Gastrocnemius medialis (tissue), 4 donors: Measurements from ENCODE around the gene PLCXD3. TPM values are rescaled to one million over a fixed set of nuclear protein-coding genes. Genes with fewer than 3 reads are reported as not detected.
A peak's percentile ranks its signal among the peaks of the same experiment; 100 is the strongest.

Experiments
- ATAC-seq, 2 donors: fragments of 150-250 bp; one replicate each; pipeline ENCODE4 v1.9.1; 2016
- DNase-seq, 2 donors: peaks; one replicate each; pipeline ENCODE4 v3.0.0-alpha.2; 2019
- H3K27ac ChIP-seq, 4 donors: fragments of 200-600 bp; sonication (generic); 1 replicate in 1 of 4; 2 replicates in 3 of 4; pipeline ENCODE4 v1.5.1; 2016 to 2018; ENCODE audit warnings: mild to moderate bottlenecking in 2 of 4, moderate library complexity in 1 of 4
- H3K27me3 ChIP-seq, 3 donors: fragments of 200-600 bp; sonication (generic) in 2 of 3; 1 replicate in 1 of 3; 2 replicates in 2 of 3; pipeline versions ENCODE4 v1.5.1 to v1.6.0; 2016 to 2019; ENCODE audit warnings: mild to moderate bottlenecking in 1 of 3, moderate library complexity in 1 of 3
- H3K36me3 ChIP-seq, 2 donors: fragments of 200-600 bp; sonication (generic) in 1 of 2; one replicate each; pipeline ENCODE4 v1.5.1; 2017 to 2018
- H3K4me1 ChIP-seq, 2 donors: fragments of 200-600 bp; sonication (generic) in 1 of 2; one replicate each; pipeline ENCODE4 v1.5.1; 2016 to 2017; ENCODE audit warnings: mild to moderate bottlenecking in 2 of 2
- H3K4me3 ChIP-seq, 4 donors: fragments of 200-600 bp; sonication (generic) in 3 of 4; 1 replicate in 1 of 4; 2 replicates in 3 of 4; pipeline ENCODE4 v1.5.1; 2016 to 2019; ENCODE audit warnings: mild to moderate bottlenecking in 2 of 4
- H3K9me3 ChIP-seq, 3 donors: fragments of 200-600 bp; sonication (generic) in 2 of 3; 1 replicate in 1 of 3; 2 replicates in 2 of 3; pipeline ENCODE4 v1.5.1; 2016 to 2019
- POLR2A ChIP-seq, 2 donors: fragments of 450-650 bp; IDR thresholded peaks; one replicate each; pipeline ENCODE4 v1.6.1; 2017; ENCODE audit warnings: antibody characterized with exemption in 2 of 2, mild to moderate bottlenecking in 2 of 2, moderate library complexity in 2 of 2
- in situ Hi-C, 4 donors: fragments of 200-750 bp; cut with MboI; loops; one replicate each; pipeline versions ENCODE4 v1.15.0 to v1.8.0; 2017; ENCODE audit warnings: low sequenced_read_pairs in 4 of 4
- intact Hi-C: fragments of 100-400 bp; cut with DNase I; formaldehyde crosslinking; loops from one replicate; pipeline ENCODE4 v1.15.1; 2023; ENCODE audit warnings: low total_unique reads
- total RNA-seq, 4 donors: library from RNA; depleted of rRNA; stranded (reverse); fragments of >200 nt; gene quantifications; one replicate each; pipeline versions ENCODE4 v1.1.0 to v1.2.3, GENCODE V29; 2016
- TF ChIP-seq, protein P1 (sequence below), 5 experiments: fragments of 450-650 bp in 3 of 5; fragments of 200-600 bp in 2 of 5; sonication (generic) in 2 of 5; IDR thresholded peaks in 4 of 5; conservative IDR thresholded peaks in 1 of 5; 1 replicate in 4 of 5; 2 replicates in 1 of 5; pipeline ENCODE4 v1.5.1; 2016 to 2019; ENCODE audit warnings: antibody characterized with exemption in 5 of 5, mild to moderate bottlenecking in 3 of 5, moderate library complexity in 3 of 5

PLCXD3 gene
- total RNA-seq, 4 donors from 2014 or later, result 0.49 to 1.2 (median 0.64) TPM

DNA sequence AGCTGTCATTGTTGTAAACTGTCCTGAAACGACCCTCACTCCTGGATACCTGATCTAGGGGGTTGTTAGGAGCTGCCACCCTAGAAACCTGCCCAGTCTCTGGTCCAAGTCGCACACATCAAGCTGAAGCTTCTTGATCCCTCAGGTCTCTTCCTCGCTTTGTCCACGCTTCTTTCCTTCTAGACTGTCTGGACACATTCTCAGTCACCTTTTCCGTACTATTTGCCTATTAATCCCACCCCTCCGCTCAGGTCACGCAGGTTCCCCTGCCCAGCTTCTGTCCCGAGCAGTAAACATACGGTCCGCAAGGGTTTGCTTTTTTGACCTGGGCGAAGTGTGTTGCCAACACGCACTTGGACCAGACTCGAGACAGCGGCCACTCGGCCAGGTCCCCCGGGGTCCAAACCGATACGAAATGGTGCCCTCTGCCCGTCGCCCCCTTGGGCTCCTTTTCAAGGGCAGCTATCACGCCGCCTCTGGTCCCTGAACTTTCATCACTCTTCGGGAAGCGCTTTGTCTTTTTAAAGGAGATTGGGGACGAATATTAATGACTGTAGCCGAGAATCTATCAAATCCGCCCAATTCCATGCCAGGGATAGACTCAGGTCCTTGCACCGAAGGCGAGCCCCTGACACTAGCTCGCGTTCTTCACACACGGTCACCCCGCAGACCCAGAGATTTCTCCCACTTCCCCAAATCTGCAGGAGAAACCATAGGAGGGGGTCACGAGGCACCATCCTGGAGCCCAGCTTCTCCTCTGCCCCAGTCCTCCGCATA, 814 bp downstream of the PLCXD3 start:
- ATAC-seq, result no peak
- in situ Hi-C loops, result no loop called here
- no peak for DNase-seq

DNA sequence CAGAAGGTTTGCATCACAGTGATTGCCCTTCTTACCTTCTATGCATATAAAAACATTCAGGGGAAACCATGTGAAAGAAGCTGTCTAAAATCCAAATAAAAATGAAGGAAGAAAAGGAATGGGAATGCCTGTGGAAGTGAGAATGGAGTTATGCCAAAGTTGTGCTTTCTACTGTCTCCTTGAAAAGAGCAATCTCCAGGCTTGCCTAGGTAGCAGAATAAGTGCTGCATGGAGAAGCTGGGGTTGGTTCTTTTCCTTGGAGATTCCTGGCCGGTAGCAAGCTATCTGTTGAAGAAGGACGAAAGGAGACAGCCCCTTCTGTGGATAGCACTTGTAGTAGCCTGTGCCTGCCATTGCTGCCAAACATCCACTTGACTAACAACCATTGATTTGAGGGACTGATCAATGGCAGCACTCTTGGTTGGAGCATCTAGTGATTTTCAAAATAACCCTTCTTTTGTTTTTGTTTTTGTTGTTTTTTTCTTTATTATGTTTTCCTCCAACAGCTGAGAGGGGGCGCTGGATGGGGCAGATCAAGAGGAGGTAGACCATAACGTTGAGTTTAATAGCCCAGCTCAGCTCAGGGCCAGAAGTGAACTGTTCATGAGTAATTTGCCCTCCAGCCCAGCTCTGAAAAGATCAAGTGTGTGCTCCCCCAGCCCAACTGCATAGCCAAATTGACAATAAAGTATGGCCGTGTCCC, 1.6 kb downstream of the PLCXD3 start:
- no peaks in the 10 kb centered on the region for H3K9me3 ChIP-seq
- no peak for ATAC-seq
- DNase-seq, result no peak
- H3K4me1 ChIP-seq, result peaks cover 0 to 12% of the 10 kb centered on the region in 2 donors
- in situ Hi-C loops, result no loop called here
- peaks cover 5 to 23% (median 16%) of the 10 kb centered on the region in 3 donors for H3K27me3 ChIP-seq
- H3K27ac ChIP-seq, result no peak overlapping the region
- H3K4me3 ChIP-seq, result no peak overlapping the region
- intact Hi-C loops, result no loop called here
- no peaks in the 10 kb centered on the region for H3K36me3 ChIP-seq
- no peak for TF ChIP-seq POLR2A (IDR thresholded peaks at IDR 0.05)
- TF ChIP-seq, protein P1, sequence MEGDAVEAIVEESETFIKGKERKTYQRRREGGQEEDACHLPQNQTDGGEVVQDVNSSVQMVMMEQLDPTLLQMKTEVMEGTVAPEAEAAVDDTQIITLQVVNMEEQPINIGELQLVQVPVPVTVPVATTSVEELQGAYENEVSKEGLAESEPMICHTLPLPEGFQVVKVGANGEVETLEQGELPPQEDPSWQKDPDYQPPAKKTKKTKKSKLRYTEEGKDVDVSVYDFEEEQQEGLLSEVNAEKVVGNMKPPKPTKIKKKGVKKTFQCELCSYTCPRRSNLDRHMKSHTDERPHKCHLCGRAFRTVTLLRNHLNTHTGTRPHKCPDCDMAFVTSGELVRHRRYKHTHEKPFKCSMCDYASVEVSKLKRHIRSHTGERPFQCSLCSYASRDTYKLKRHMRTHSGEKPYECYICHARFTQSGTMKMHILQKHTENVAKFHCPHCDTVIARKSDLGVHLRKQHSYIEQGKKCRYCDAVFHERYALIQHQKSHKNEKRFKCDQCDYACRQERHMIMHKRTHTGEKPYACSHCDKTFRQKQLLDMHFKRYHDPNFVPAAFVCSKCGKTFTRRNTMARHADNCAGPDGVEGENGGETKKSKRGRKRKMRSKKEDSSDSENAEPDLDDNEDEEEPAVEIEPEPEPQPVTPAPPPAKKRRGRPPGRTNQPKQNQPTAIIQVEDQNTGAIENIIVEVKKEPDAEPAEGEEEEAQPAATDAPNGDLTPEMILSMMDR (IDR thresholded peaks at IDR 0.05 in 4 of 5, conservative IDR thresholded peaks at IDR 0.05 in 1 of 5), result no peak

More for the DNA sequence above, 814 bp downstream of the PLCXD3 start:
- H3K9me3 ChIP-seq, result no peaks in the 10 kb centered on the region
- intact Hi-C loops, result no loop called here
- peaks cover 5 to 23% (median 16%) of the 10 kb centered on the region in 3 donors for H3K27me3 ChIP-seq
- H3K36me3 ChIP-seq, result no peaks in the 10 kb centered on the region
- no peak overlapping the region for H3K27ac ChIP-seq
- H3K4me3 ChIP-seq, result peak overlapping the region; percentile 44 to 54 (median 47)
- H3K4me1 ChIP-seq, result peaks cover 0 to 12% of the 10 kb centered on the region in 2 donors
- TF ChIP-seq POLR2A (IDR thresholded peaks at IDR 0.05), result no peak
- TF ChIP-seq, protein P1 (IDR thresholded peaks at IDR 0.05 in 4 of 5, conservative IDR thresholded peaks at IDR 0.05 in 1 of 5), result no peak

DNA sequence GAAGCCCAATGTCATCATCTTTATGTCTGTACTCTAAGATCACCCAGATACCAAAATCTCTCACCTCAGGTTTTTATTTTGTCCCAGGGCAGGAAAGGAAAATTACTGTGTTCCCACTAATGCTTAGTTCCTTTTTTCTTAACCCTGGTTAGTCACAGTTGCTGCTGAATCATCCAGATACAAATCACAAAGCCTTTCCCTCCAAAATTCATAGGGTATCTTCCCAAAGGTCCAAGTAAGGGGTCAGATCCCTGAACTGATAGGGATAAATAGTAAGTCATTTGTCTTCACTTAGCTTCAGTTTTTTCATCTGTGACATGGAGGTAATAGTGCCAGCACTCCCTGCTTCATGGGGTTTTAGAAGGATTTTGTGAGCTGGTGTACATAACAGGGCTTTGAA, 2.2 kb downstream of the PLCXD3 start:
- Histone ChIP-seq H3K27me3 (peaks cover 5 to 23% (median 16%) of the 10 kb centered on the region in 3 donors), H3K4me1 (peaks cover 0 to 12% of the 10 kb centered on the region in 2 donors), H3K36me3 (no peaks in the 10 kb centered on the region), H3K4me3 (no peak overlapping the region), H3K9me3 (no peaks in the 10 kb centered on the region), H3K27ac (no peak overlapping the region)
- intact Hi-C loops, result no loop called here
- no peak for DNase-seq
- in situ Hi-C loops, result no loop called here
- TF ChIP-seq, protein P1 (IDR thresholded peaks at IDR 0.05 in 4 of 5, conservative IDR thresholded peaks at IDR 0.05 in 1 of 5), result no peak
- no peak for TF ChIP-seq POLR2A (IDR thresholded peaks at IDR 0.05)
- no peak for ATAC-seq

DNA sequence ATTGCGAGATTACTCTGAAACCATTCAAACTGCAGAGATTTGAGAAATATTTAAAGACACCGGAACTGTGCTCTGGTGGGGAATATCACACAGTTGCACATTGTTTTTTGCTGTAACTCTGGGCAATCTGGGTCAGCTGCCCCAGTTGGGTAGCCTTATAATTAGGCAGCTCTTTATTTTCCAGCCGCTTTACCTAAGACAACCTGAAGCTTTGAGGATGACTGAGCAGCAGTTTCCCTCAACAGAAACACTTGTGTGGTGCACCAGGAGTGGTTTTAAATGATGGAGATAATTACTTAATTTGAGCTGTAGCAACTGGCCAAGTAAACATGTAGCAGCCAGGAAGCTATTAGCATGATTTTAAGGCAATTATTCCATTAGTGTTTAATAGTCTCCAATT, 2.9 kb downstream of the PLCXD3 start:
- DNase-seq (no peak), ATAC-seq (no peak)
- no peaks in the 10 kb centered on the region for H3K9me3 ChIP-seq
- H3K27ac ChIP-seq, result no peak overlapping the region
- H3K4me3 ChIP-seq, result no peak overlapping the region
- no peak for TF ChIP-seq POLR2A (IDR thresholded peaks at IDR 0.05)
- TF ChIP-seq, protein P1 (IDR thresholded peaks at IDR 0.05 in 4 of 5, conservative IDR thresholded peaks at IDR 0.05 in 1 of 5), result no peak
- peaks cover 5 to 23% (median 16%) of the 10 kb centered on the region in 3 donors for H3K27me3 ChIP-seq
- H3K4me1 ChIP-seq, result peaks cover 0 to 12% of the 10 kb centered on the region in 2 donors
- in situ Hi-C loops, result no loop called here
- intact Hi-C loops, result no loop called here
- H3K36me3 ChIP-seq, result no peaks in the 10 kb centered on the region
